SU-DHL-6 (cell line): ENCODE data around the gene UVSSA.

ENCODE experiments used
- H2AFZ ChIP-seq: fragments of 200-600 bp; sonication (generic); 2 replicates; pipeline ENCODE4 v1.6.1; 2014; ENCODE audit warnings: low read depth, mild to moderate bottlenecking, moderate library complexity, mixed read lengths, antibody characterized with exemption, low read length; ENCODE audit not compliant: severe bottlenecking
- H3F3A ChIP-seq: fragments of 200-600 bp; shearing (Covaris generic); 2 replicates; pipeline ENCODE4 v1.6.0; 2016; ENCODE audit warnings: antibody characterized with exemption, mild to moderate bottlenecking; ENCODE audit not compliant: insufficient read depth
- H3K27ac ChIP-seq: fragments of 200-600 bp; sonication (generic); 2 replicates; pipeline ENCODE4 v1.5.1; 2016; ENCODE audit warnings: low read depth, mild to moderate bottlenecking, low read length, moderate library complexity, mixed read lengths
- H3K27me3 ChIP-seq: fragments of 200-600 bp; sonication (generic), shearing (Covaris generic); 2 replicates; pipeline ENCODE4 v1.6.0; 2014; ENCODE audit warnings: mild to moderate bottlenecking, low read length
- H3K36me3 ChIP-seq: fragments of 200-600 bp; sonication (generic); 2 replicates; pipeline ENCODE4 v1.6.1; 2014; ENCODE audit warnings: mild to moderate bottlenecking, low read length, mixed read lengths
- H3K4me2 ChIP-seq: fragments of 300-600, 200-600 bp; shearing (Covaris generic), sonication (generic); 2 replicates; pipeline ENCODE4 v1.6.0; 2014; ENCODE audit warnings: low read length, low read depth, mild to moderate bottlenecking; ENCODE audit not compliant: poor library complexity, severe bottlenecking
- H3K4me3 ChIP-seq: fragments of 200-600 bp; sonication (generic); 2 replicates; pipeline ENCODE4 v1.5.1; 2014; ENCODE audit warnings: antibody characterized with exemption, low read length, mild to moderate bottlenecking, mixed read lengths; ENCODE audit not compliant: insufficient read depth, poor library complexity, severe bottlenecking
- H3K79me2 ChIP-seq: fragments of 200-600 bp; sonication (generic); 2 replicates; pipeline ENCODE4 v1.6.1; 2014; ENCODE audit warnings: mild to moderate bottlenecking, low read length, moderate library complexity; ENCODE audit not compliant: insufficient read depth
- H3K9ac ChIP-seq: fragments of 200-600 bp; sonication (generic); 2 replicates; pipeline ENCODE4 v1.7.0; 2014; ENCODE audit warnings: mild to moderate bottlenecking, low read length
- H3K9me2 ChIP-seq: fragments of 200-600 bp; sonication (generic); replicated peaks from 2 replicates; pipeline ENCODE4 v1.6.1; 2014; ENCODE audit warnings: low read length; ENCODE audit not compliant: insufficient read depth
- H3K9me3 ChIP-seq: fragments of 200-600 bp; sonication (generic); 2 replicates; pipeline ENCODE4 v1.6.1; 2014; ENCODE audit warnings: low read length, mixed read lengths; ENCODE audit not compliant: insufficient read depth
- H4K20me1 ChIP-seq: fragments of 200-600 bp; sonication (generic); 2 replicates; pipeline ENCODE4 v1.6.1; 2014; ENCODE audit warnings: low read depth, mild to moderate bottlenecking, antibody characterized with exemption, low read length, moderate library complexity, mixed read lengths
- CTCF ChIP-seq: fragments of 200-600 bp; sonication (generic); IDR thresholded peaks from one replicate; pipeline ENCODE4 v1.5.1; 2017; ENCODE audit warnings: antibody characterized with exemption, mild to moderate bottlenecking, low read length, moderate library complexity; ENCODE audit not compliant: insufficient read depth, poor library complexity, severe bottlenecking
- EZH2phosphoT487 ChIP-seq: fragments of 200-600 bp; sonication (generic), shearing (Covaris generic); conservative IDR thresholded peaks from 2 replicates; pipeline ENCODE4 v1.6.1; 2018; ENCODE audit warnings: mild to moderate bottlenecking, antibody characterized with exemption, low read length, moderate library complexity, mixed read lengths

Gene UVSSA

GRCh38 chr4:1360423-1361283 is 13.6 kb downstream of the UVSSA start:
- Histone ChIP-seq H3K9me3 (no peaks in the 10 kb centered on the region), H3K36me3 (no peaks in the 10 kb centered on the region), H3K4me3 (no peak overlapping the region), H3K9ac (no peak overlapping the region), H3K79me2 (no peaks in the 10 kb centered on the region), H4K20me1 (no peaks in the 10 kb centered on the region), H2AFZ (no peak overlapping the region), H3K4me2 (no peak overlapping the region), H3F3A (no peaks in the 10 kb centered on the region), H3K27me3 (no peaks in the 10 kb centered on the region), H3K9me2 (no peaks in the 10 kb centered on the region), H3K27ac (no peak overlapping the region)
- no peak for TF ChIP-seq CTCF
- TF ChIP-seq EZH2phosphoT487, result no peak

GRCh38 chr4:1361431-1361830 is 14.4 kb downstream of the UVSSA start:
- no peaks in the 10 kb centered on the region for H3K79me2 ChIP-seq
- no peak for TF ChIP-seq EZH2phosphoT487
- TF ChIP-seq CTCF, result no peak
- H3K9me3 ChIP-seq, result no peaks in the 10 kb centered on the region
- no peak overlapping the region for H2AFZ ChIP-seq
- no peaks in the 10 kb centered on the region for H3F3A ChIP-seq
- H4K20me1 ChIP-seq, result no peaks in the 10 kb centered on the region
- no peaks in the 10 kb centered on the region for H3K9me2 ChIP-seq
- no peaks in the 10 kb centered on the region for H3K27me3 ChIP-seq
- H3K4me3 ChIP-seq, result no peak overlapping the region
- no peak overlapping the region for H3K9ac ChIP-seq
- no peak overlapping the region for H3K27ac ChIP-seq
- no peaks in the 10 kb centered on the region for H3K36me3 ChIP-seq
- no peak overlapping the region for H3K4me2 ChIP-seq

- no peak overlapping the region for H3K4me3 ChIP-seq
- H3K9me3 ChIP-seq, result no peaks in the 10 kb centered on the region
- H3K36me3 ChIP-seq, result no peaks in the 10 kb centered on the region
- no peaks in the 10 kb centered on the region for H3K27me3 ChIP-seq
- no peaks in the 10 kb centered on the region for H3F3A ChIP-seq
- no peaks in the 10 kb centered on the region for H3K79me2 ChIP-seq
- no peak overlapping the region for H3K27ac ChIP-seq
- no peak for TF ChIP-seq CTCF
- no peak for TF ChIP-seq EZH2phosphoT487
- H3K9ac ChIP-seq, result no peak overlapping the region
- H3K9me2 ChIP-seq, result no peaks in the 10 kb centered on the region
- no peaks in the 10 kb centered on the region for H4K20me1 ChIP-seq
- H2AFZ ChIP-seq, result no peak overlapping the region
- no peak overlapping the region for H3K4me2 ChIP-seq
Measured at GRCh38 chr4:1362046-1362445, 15.0 kb downstream of the UVSSA start.
